ENCODE results near the gene HIVEP2. TPM values are rescaled to one million over a fixed set of nuclear protein-coding genes. Genes with fewer than 3 reads are reported as not detected.

HIVEP2 gene
- total and polyA plus RNA-seq, 2 of the 4 experiments (the other 2 are of a cell fraction): 4.3 to 11.3 TPM

DNA sequence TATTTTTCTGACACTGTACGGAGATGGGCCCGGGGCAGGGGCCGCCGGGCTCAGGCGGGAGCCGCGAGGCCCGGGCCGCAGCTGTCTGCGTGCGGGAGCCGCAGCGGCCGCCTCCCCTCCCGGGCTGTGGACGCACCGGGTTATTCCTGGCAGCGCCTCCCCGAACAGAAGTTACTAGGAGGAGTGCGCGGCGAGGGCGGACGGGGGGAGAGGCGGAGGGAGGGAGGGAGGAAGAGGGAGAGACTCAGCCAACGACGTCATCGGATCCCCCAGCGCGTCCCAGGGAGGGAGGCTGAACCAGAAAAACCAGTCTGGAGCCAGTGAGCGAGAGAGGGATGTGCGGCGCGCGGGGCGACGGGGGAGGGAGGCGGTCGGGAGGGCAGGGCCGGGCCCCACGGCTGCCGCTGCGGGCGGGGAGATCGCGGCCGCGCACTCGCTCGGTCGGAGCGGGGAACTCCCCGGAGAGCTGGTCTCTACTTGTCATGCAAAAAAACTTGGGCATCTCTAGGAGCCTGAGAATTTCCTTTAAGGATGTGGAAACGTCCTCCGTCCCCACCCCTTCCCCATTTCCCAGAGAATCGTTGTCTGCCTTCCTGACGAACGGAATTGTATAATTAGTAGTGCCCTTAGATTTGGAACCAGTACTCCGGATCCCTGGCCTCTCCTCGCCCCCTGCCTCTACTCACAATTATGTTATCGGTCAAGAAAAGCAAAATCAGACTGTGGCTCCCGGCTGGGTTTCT, 1.4 kb upstream of the HIVEP2 start:
- in situ Hi-C loops (cut with MboI; ENCODE audit: low sequenced_read_pairs): no loop called here
- Histone ChIP-seq H2AK9ac (replicated peaks; ENCODE audit: low read depth, low read length, poor library complexity) (peak overlapping the region; percentile 94), H3K9me3 (ENCODE audit: control insufficient read depth, insufficient read depth, low read length) (no peaks in the 10 kb centered on the region), H3K9me1 (ENCODE audit: insufficient read depth, low read length) (no peaks in the 10 kb centered on the region), H3K4me1 (ENCODE audit: control insufficient read depth, insufficient read depth, low read length) (peaks cover 3% of the 10 kb centered on the region), H3K14ac (replicated peaks; ENCODE audit: low read depth, low read length) (peak overlapping the region; percentile 66), H2BK15ac (ENCODE audit: low read depth, low read length) (peak overlapping the region; percentile 83; the same call in 2 of the 3 replicates), H2AK5ac (ENCODE audit: low read depth, low read length) (no peak overlapping the region), H3K9ac (ENCODE audit: low read depth, low read length) (peak overlapping the region; percentile 85), H3K27me3 (ENCODE audit: control insufficient read depth, insufficient read depth, low read length) (no peaks in the 10 kb centered on the region), H3K56ac (ENCODE audit: extremely low read depth, insufficient read depth, low read length) (peak overlapping the region; percentile 20; the same call in 1 of the 2 replicates), H4K20me1 (ENCODE audit: insufficient read depth, low read length) (peaks cover 5% of the 10 kb centered on the region; the same call in 1 of the 2 replicates), H3K27ac (ENCODE audit: insufficient read depth, low read length) (peak overlapping the region; percentile 87), H3K4me2 (ENCODE audit: low read depth, low read length) (peak overlapping the region; percentile 83), H3K18ac (ENCODE audit: low read depth, low read length) (peak overlapping the region; percentile 56), H3K36me3 (ENCODE audit: control insufficient read depth, insufficient read depth, low read length) (no peaks in the 10 kb centered on the region), H3K23ac (ENCODE audit: low read depth, low read length) (peak overlapping the region; percentile 91), H3K4me3 (ENCODE audit: insufficient read depth, low read depth, low read length) (peak overlapping the region; percentile 74), H3K79me1 (ENCODE audit: low read depth in 1 of 2, low read length in 2 of 2) (peaks cover 0 to 13% of the 10 kb centered on the region in 2 experiments; a peak in 2 of 4 replicates), H2BK20ac (ENCODE audit: low read depth, low read length) (no peak overlapping the region), H2BK5ac (ENCODE audit: low read depth, low read length, poor library complexity, severe bottlenecking) (peak overlapping the region; percentile 88), H2AFZ (replicated peaks; ENCODE audit: low read length, poor library complexity) (peak overlapping the region; percentile 96), H3K4ac (ENCODE audit: low read depth, low read length) (peak overlapping the region; percentile 76; the same call in 1 of the 2 replicates), H4K91ac (ENCODE audit: insufficient read depth, low read depth, low read length) (peak overlapping the region; percentile 50), H2BK120ac (ENCODE audit: low read depth, low read length) (peak overlapping the region; percentile 41), H4K8ac (ENCODE audit: low read depth in 2 of 2, low read length in 2 of 2) (peak overlapping the region; percentile 17 to 68; a peak in 2 of 4 replicates), H4K5ac (ENCODE audit: low read depth, low read length) (peak overlapping the region; percentile 10; the same call in 1 of the 2 replicates)
- ATAC-seq (ENCODE audit: low read depth): peak; percentile 75
- TF ChIP-seq MAZ (IDR thresholded peaks at IDR 0.05; ENCODE audit: borderline replicate concordance, low read depth, low read length) (peak; percentile 97), RCOR1 (IDR thresholded peaks at IDR 0.05; ENCODE audit: insufficient replicate concordance, low read length) (no peak), MAFK (IDR thresholded peaks at IDR 0.05; ENCODE audit: low read depth, low read length) (no peak), POLR2A (IDR thresholded peaks at IDR 0.05; ENCODE audit: low read depth, low read length) (peak; percentile 91), NFE2L2 (IDR thresholded peaks at IDR 0.05; ENCODE audit: low read depth, low read length) (no peak), SMC3 (IDR thresholded peaks at IDR 0.05; ENCODE audit: low read depth, low read length) (peak; percentile 17), BHLHE40 (IDR thresholded peaks at IDR 0.05; ENCODE audit: low read depth, low read length) (0 out of 2 replicates have a peak, but pooled peaks have one; percentile 2), CEBPB (IDR thresholded peaks at IDR 0.05; ENCODE audit: low read depth, low read length) (no peak)
- TF ChIP-seq, protein P1, sequence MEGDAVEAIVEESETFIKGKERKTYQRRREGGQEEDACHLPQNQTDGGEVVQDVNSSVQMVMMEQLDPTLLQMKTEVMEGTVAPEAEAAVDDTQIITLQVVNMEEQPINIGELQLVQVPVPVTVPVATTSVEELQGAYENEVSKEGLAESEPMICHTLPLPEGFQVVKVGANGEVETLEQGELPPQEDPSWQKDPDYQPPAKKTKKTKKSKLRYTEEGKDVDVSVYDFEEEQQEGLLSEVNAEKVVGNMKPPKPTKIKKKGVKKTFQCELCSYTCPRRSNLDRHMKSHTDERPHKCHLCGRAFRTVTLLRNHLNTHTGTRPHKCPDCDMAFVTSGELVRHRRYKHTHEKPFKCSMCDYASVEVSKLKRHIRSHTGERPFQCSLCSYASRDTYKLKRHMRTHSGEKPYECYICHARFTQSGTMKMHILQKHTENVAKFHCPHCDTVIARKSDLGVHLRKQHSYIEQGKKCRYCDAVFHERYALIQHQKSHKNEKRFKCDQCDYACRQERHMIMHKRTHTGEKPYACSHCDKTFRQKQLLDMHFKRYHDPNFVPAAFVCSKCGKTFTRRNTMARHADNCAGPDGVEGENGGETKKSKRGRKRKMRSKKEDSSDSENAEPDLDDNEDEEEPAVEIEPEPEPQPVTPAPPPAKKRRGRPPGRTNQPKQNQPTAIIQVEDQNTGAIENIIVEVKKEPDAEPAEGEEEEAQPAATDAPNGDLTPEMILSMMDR (conservative IDR thresholded peaks at IDR 0.05; ENCODE audit: low read depth, low read length): no peak
- dilution Hi-C loops (cut with HindIII; ENCODE audit: low sequenced_read_pairs, unreplicated experiment): no loop called here
- POLR2A ChIA-PET (ENCODE audit: unreplicated experiment): no interaction called here
- no TSS peak for BruUV-seq (replicated peaks)
- CTCF ChIA-PET: no interaction called here
- peak; percentile 98 for DNase-seq
- 0% methylated on average over 17 of the region's 62 CpGs; no CpG with 5 or more reads in 1 of the 2 experiments for WGBS, 2 experiments (ENCODE audit: extremely low coverage in 2 of 2, insufficient read length in 1 of 2)
- intact Hi-C loops (cut with micrococcal nuclease): loop anchor here (2.0 to 5.0 kb wide), 4 partner anchors 81 to 199 kb away; partner anchors contain the start of gene AIG1
